ENCODE results near the gene GNAL. TPM values are rescaled to one million over a fixed set of nuclear protein-coding genes. Genes with fewer than 3 reads are reported as not detected.
A peak's percentile ranks its signal among the peaks of the same experiment; 100 is the strongest.

The GNAL gene
- total RNA-seq, 1 experiment from 2014 or later, result 4.6 TPM

DNA sequence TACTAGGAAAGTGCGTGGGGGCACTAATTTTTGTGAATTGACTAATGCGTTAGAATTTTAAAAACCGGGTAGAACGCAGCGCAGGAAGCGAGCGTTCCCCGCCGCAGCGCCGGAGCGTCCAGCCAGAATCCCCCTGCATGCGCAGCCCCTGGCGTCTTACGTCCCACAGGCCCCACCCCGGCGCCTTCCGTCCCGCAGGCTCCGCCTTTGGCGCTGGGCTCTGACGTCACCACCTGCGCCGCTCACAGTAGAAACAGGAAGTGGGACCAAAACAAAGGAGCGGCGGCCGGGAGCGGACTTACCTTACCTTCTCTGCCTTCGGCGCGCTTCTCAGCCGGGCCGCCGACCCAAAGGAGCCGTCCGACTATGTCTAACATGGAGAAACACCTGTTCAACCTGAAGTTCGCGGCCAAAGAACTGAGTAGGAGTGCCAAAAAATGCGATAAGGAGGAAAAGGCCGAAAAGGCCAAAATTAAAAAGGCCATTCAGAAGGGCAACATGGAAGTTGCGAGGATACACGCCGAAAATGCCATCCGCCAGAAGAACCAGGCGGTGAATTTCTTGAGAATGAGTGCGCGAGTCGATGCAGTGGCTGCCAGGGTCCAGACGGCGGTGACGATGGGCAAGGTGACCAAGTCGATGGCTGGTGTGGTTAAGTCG, 162.2 kb downstream of the GNAL start, which contains the start of gene CHMP1B (continued):
- no peak for TF ChIP-seq FOSL1 (IDR thresholded peaks at IDR 0.05; ENCODE audit: low read depth)

- Histone ChIP-seq H3K4me3 (replicated peaks in 1 of 2; ENCODE audit: low read depth in 1 of 2, low read length in 2 of 2) (peak overlapping the region; percentile 82 to 99), H2AFZ (ENCODE audit: low read depth, low read length, poor library complexity, severe bottlenecking) (no peak overlapping the region), H3K27me3 (ENCODE audit: insufficient read depth, low read length) (no peaks in the 10 kb centered on the region), H3K79me2 (ENCODE audit: insufficient read depth, low read length) (peaks cover 23% of the 10 kb centered on the region), H3K9ac (ENCODE audit: low read length) (peak overlapping the region; percentile 84), H3K27ac (ENCODE audit: low read depth, low read length) (peak overlapping the region; percentile 55; the same call in 1 of the 2 replicates), H4K20me1 (ENCODE audit: insufficient read depth) (no peaks in the 10 kb centered on the region), H3K4me2 (ENCODE audit: low read length) (peak overlapping the region; percentile 87), H3K9me2 (ENCODE audit: insufficient read depth) (no peaks in the 10 kb centered on the region; the same call in 1 of the 2 replicates), H3K4me1 (ENCODE audit: control insufficient read depth in 1 of 2, insufficient read depth in 2 of 2, low read length in 2 of 2) (peaks cover 28 to 51% of the 10 kb centered on the region in 2 experiments), H3K36me3 (ENCODE audit: control insufficient read depth in 1 of 2, insufficient read depth in 2 of 2, low read length in 2 of 2) (no peaks in the 10 kb centered on the region), H3K9me3 (ENCODE audit: control insufficient read depth in 1 of 2, insufficient read depth in 1 of 2, low read depth in 1 of 2, low read length in 2 of 2) (no peaks in the 10 kb centered on the region)
- ATAC-seq (peak; percentile 30), DNase-seq (ENCODE audit: low read depth, low spot score) (no peak)
- POLR2A ChIA-PET, result no interaction called here
- RAD21 ChIA-PET (ENCODE audit: low non-redundant PET in 1 of 2, low total read pairs in 2 of 2, uncharacterized antibody in 2 of 2, unreplicated experiment in 2 of 2), result no interaction called here
- CTCF ChIA-PET, result no interaction called here
- intact Hi-C loops (cut with micrococcal nuclease), result loop anchor here (2.0 kb wide), 2 partner anchors 57 to 129 kb away; partner anchors contain the start of genes IMPA2 and MPPE1
- BruUV-seq (replicated peaks), result TSS peak; percentile 80
- TF ChIP-seq EZH2phosphoT487 (IDR thresholded peaks at IDR 0.05; ENCODE audit: borderline replicate concordance) (no peak), RAD21 (IDR thresholded peaks at IDR 0.05; ENCODE audit: low read depth) (no peak), POLR2A (IDR thresholded peaks at IDR 0.05; ENCODE audit: borderline replicate concordance, extremely low read depth, insufficient read depth, insufficient read length) (no peak), JUND (IDR thresholded peaks at IDR 0.05) (no peak), SIN3A (IDR thresholded peaks at IDR 0.05; ENCODE audit: low read depth) (no peak), EGR1 (IDR thresholded peaks at IDR 0.05; ENCODE audit: low read depth) (no peak), ZFX (IDR thresholded peaks at IDR 0.05) (no peak), ELF1 (IDR thresholded peaks at IDR 0.05; ENCODE audit: borderline replicate concordance, low read depth) (no peak), CEBPB (IDR thresholded peaks at IDR 0.05; ENCODE audit: low read depth) (no peak), YY1 (IDR thresholded peaks at IDR 0.05; ENCODE audit: extremely low read depth, insufficient replicate concordance, low read depth, low read length) (no peak), CBX3 (IDR thresholded peaks at IDR 0.05; ENCODE audit: low read depth) (no peak), FOSL1 (IDR thresholded peaks at IDR 0.05; ENCODE audit: low read depth) (no peak)
- TF ChIP-seq, protein P1, sequence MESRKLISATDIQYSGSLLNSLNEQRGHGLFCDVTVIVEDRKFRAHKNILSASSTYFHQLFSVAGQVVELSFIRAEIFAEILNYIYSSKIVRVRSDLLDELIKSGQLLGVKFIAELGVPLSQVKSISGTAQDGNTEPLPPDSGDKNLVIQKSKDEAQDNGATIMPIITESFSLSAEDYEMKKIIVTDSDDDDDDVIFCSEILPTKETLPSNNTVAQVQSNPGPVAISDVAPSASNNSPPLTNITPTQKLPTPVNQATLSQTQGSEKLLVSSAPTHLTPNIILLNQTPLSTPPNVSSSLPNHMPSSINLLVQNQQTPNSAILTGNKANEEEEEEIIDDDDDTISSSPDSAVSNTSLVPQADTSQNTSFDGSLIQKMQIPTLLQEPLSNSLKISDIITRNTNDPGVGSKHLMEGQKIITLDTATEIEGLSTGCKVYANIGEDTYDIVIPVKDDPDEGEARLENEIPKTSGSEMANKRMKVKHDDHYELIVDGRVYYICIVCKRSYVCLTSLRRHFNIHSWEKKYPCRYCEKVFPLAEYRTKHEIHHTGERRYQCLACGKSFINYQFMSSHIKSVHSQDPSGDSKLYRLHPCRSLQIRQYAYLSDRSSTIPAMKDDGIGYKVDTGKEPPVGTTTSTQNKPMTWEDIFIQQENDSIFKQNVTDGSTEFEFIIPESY (IDR thresholded peaks at IDR 0.05; ENCODE audit: extremely low read depth, insufficient replicate concordance, low read length), result no peak
- TF ChIP-seq, protein P2, sequence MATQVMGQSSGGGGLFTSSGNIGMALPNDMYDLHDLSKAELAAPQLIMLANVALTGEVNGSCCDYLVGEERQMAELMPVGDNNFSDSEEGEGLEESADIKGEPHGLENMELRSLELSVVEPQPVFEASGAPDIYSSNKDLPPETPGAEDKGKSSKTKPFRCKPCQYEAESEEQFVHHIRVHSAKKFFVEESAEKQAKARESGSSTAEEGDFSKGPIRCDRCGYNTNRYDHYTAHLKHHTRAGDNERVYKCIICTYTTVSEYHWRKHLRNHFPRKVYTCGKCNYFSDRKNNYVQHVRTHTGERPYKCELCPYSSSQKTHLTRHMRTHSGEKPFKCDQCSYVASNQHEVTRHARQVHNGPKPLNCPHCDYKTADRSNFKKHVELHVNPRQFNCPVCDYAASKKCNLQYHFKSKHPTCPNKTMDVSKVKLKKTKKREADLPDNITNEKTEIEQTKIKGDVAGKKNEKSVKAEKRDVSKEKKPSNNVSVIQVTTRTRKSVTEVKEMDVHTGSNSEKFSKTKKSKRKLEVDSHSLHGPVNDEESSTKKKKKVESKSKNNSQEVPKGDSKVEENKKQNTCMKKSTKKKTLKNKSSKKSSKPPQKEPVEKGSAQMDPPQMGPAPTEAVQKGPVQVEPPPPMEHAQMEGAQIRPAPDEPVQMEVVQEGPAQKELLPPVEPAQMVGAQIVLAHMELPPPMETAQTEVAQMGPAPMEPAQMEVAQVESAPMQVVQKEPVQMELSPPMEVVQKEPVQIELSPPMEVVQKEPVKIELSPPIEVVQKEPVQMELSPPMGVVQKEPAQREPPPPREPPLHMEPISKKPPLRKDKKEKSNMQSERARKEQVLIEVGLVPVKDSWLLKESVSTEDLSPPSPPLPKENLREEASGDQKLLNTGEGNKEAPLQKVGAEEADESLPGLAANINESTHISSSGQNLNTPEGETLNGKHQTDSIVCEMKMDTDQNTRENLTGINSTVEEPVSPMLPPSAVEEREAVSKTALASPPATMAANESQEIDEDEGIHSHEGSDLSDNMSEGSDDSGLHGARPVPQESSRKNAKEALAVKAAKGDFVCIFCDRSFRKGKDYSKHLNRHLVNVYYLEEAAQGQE (IDR thresholded peaks at IDR 0.05; ENCODE audit: low read depth), result no peak
- TF ChIP-seq, protein P3, sequence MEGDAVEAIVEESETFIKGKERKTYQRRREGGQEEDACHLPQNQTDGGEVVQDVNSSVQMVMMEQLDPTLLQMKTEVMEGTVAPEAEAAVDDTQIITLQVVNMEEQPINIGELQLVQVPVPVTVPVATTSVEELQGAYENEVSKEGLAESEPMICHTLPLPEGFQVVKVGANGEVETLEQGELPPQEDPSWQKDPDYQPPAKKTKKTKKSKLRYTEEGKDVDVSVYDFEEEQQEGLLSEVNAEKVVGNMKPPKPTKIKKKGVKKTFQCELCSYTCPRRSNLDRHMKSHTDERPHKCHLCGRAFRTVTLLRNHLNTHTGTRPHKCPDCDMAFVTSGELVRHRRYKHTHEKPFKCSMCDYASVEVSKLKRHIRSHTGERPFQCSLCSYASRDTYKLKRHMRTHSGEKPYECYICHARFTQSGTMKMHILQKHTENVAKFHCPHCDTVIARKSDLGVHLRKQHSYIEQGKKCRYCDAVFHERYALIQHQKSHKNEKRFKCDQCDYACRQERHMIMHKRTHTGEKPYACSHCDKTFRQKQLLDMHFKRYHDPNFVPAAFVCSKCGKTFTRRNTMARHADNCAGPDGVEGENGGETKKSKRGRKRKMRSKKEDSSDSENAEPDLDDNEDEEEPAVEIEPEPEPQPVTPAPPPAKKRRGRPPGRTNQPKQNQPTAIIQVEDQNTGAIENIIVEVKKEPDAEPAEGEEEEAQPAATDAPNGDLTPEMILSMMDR (IDR thresholded peaks at IDR 0.05 in 2 of 3, conservative IDR thresholded peaks at IDR 0.05 in 1 of 3; ENCODE audit: borderline replicate concordance in 1 of 3, insufficient read depth in 1 of 3, low read depth in 2 of 3, low read length in 2 of 3), result no peak
- TF ChIP-seq, protein P4, sequence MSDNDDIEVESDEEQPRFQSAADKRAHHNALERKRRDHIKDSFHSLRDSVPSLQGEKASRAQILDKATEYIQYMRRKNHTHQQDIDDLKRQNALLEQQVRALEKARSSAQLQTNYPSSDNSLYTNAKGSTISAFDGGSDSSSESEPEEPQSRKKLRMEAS (IDR thresholded peaks at IDR 0.05), result no peak
Measured at GRCh38 chr18:11851806-11852337, 162.8 kb downstream of the GNAL start.

Measured in HCT116 (cell line).